IPS-20b (cell line): ENCODE measurements around the gene LAGE3.

Experiments used
- H3K27ac ChIP-seq: one replicate; pipeline ENCODE4 v1.5.1; 2013; ENCODE audit warnings: low read length
- H3K27me3 ChIP-seq: 2 replicates; pipeline ENCODE4 v1.6.1; 2013; ENCODE audit warnings: mild to moderate bottlenecking, low read length, inconsistent platforms; ENCODE audit not compliant: insufficient read depth
- H3K36me3 ChIP-seq: 2 replicates; pipeline ENCODE4 v1.6.1; 2013; ENCODE audit warnings: low read depth, mild to moderate bottlenecking, inconsistent platforms, low read length, moderate library complexity; ENCODE audit not compliant: insufficient read depth
- H3K4me1 ChIP-seq: 2 replicates; pipeline ENCODE4 v1.6.1; 2013; ENCODE audit warnings: mild to moderate bottlenecking, control low read depth, inconsistent platforms, low read length, moderate library complexity; ENCODE audit not compliant: insufficient read depth
- H3K4me3 ChIP-seq: 2 replicates; pipeline ENCODE4 v1.5.1; 2013; ENCODE audit warnings: mild to moderate bottlenecking, low read length, inconsistent platforms
- H3K9ac ChIP-seq: 2 replicates; pipeline ENCODE4 v1.6.1; 2013; ENCODE audit warnings: low read depth, mild to moderate bottlenecking, inconsistent platforms, low read length, moderate library complexity
- H3K9me3 ChIP-seq: 2 replicates; pipeline ENCODE4 v1.6.1; 2013; ENCODE audit warnings: mild to moderate bottlenecking, low read depth, low read length, inconsistent platforms; ENCODE audit not compliant: insufficient read depth

LAGE3 gene

GRCh38 chrX:154444755-154445246, 34.3 kb downstream of the LAGE3 start:
- Histone ChIP-seq H3K36me3 (peaks cover 28% of the 10 kb centered on the region; the same call in 1 of the 2 replicates), H3K27me3 (no peaks in the 10 kb centered on the region), H3K4me1 (no peaks in the 10 kb centered on the region), H3K9ac (peak overlapping the region; percentile 67; the same call in 1 of the 2 replicates), H3K27ac (no peak overlapping the region), H3K9me3 (no peaks in the 10 kb centered on the region), H3K4me3 (peak overlapping the region; percentile 63)

- H3K27me3 ChIP-seq: no peaks in the 10 kb centered on the region
- peaks cover 24% of the 10 kb centered on the region; the same call in 1 of the 2 replicates for H3K36me3 ChIP-seq
- H3K27ac ChIP-seq: no peak within 1 kb of the TSS
- peak within 1 kb of the TSS; percentile 67; the same call in 1 of the 2 replicates for H3K9ac ChIP-seq
- H3K4me1 ChIP-seq: no peaks in the 10 kb centered on the region
- H3K9me3 ChIP-seq: no peaks in the 10 kb centered on the region
- peak within 1 kb of the TSS; percentile 63 for H3K4me3 ChIP-seq
Observed at GRCh38 chrX:154443992-154444754, 34.9 kb downstream of the LAGE3 start, which contains the start of gene FAM50A. TSS of gene FAM50A (plus strand) at chrX:154444141. CDS start at chrX:154444236, 95 bp downstream.

GRCh38 chrX:154443479-154443910, 35.6 kb downstream of the LAGE3 start:
- Histone ChIP-seq H3K9ac (no peak overlapping the region; the same call in 1 of the 2 replicates), H3K9me3 (no peaks in the 10 kb centered on the region), H3K27ac (no peak overlapping the region), H3K36me3 (peaks cover 26% of the 10 kb centered on the region), H3K27me3 (no peaks in the 10 kb centered on the region), H3K4me1 (no peaks in the 10 kb centered on the region), H3K4me3 (peak overlapping the region; percentile 54; the same call in 1 of the 2 replicates)

GRCh38 chrX:154441984-154442707, 36.9 kb downstream of the LAGE3 start:
- peaks cover 26% of the 10 kb centered on the region for H3K36me3 ChIP-seq
- H3K9ac ChIP-seq: no peak overlapping the region
- no peak overlapping the region for H3K27ac ChIP-seq
- no peaks in the 10 kb centered on the region for H3K27me3 ChIP-seq
- no peaks in the 10 kb centered on the region for H3K4me1 ChIP-seq
- H3K9me3 ChIP-seq: no peaks in the 10 kb centered on the region
- H3K4me3 ChIP-seq: no peak overlapping the region

- H3K27ac ChIP-seq: no peak overlapping the region
- no peak overlapping the region for H3K4me3 ChIP-seq
- no peaks in the 10 kb centered on the region for H3K4me1 ChIP-seq
- no peaks in the 10 kb centered on the region for H3K9me3 ChIP-seq
- no peak overlapping the region for H3K9ac ChIP-seq
- H3K27me3 ChIP-seq: no peaks in the 10 kb centered on the region
- peaks cover 26% of the 10 kb centered on the region for H3K36me3 ChIP-seq
Observed at GRCh38 chrX:154441564-154441963, 37.5 kb downstream of the LAGE3 start.

- Histone ChIP-seq H3K4me1 (no peaks in the 10 kb centered on the region), H3K9ac (no peak overlapping the region), H3K4me3 (no peak overlapping the region), H3K36me3 (peaks cover 26% of the 10 kb centered on the region), H3K9me3 (no peaks in the 10 kb centered on the region), H3K27me3 (no peaks in the 10 kb centered on the region), H3K27ac (no peak overlapping the region)
Observed at GRCh38 chrX:154440623-154441357, 38.3 kb downstream of the LAGE3 start.

- no peaks in the 10 kb centered on the region for H3K9me3 ChIP-seq
- H3K36me3 ChIP-seq: peaks cover 26% of the 10 kb centered on the region
- no peak overlapping the region for H3K9ac ChIP-seq
- no peaks in the 10 kb centered on the region for H3K27me3 ChIP-seq
- H3K4me1 ChIP-seq: no peaks in the 10 kb centered on the region
- no peak overlapping the region for H3K4me3 ChIP-seq
- no peak overlapping the region for H3K27ac ChIP-seq
Observed at GRCh38 chrX:154439841-154440240, 39.2 kb downstream of the LAGE3 start.

GRCh38 chrX:154437971-154438893, 40.8 kb downstream of the LAGE3 start:
- Histone ChIP-seq H3K9ac (peak overlapping the region; percentile 58; the same call in 1 of the 2 replicates), H3K27ac (no peak overlapping the region), H3K36me3 (peaks cover 26% of the 10 kb centered on the region)

GRCh38 chrX:154436983-154437752, 41.9 kb downstream of the LAGE3 start, which contains the start of gene GDI1:
TSS of gene GDI1 (plus strand) at chrX:154437154. CDS start at chrX:154437255, 101 bp downstream.
- Histone ChIP-seq H3K9me3 (no peaks in the 10 kb centered on the region), H3K4me3 (peak within 1 kb of the TSS; percentile 75), H3K27me3 (no peaks in the 10 kb centered on the region), H3K4me1 (no peaks in the 10 kb centered on the region), H3K27ac (no peak within 1 kb of the TSS), H3K9ac (peak within 1 kb of the TSS; percentile 58; the same call in 1 of the 2 replicates), H3K36me3 (peaks cover 25% of the 10 kb centered on the region)

More at GRCh38 chrX:154437971-154438893, 40.8 kb downstream of the LAGE3 start:
- peak overlapping the region; percentile 75 for H3K4me3 ChIP-seq
- no peaks in the 10 kb centered on the region for H3K4me1 ChIP-seq
- H3K9me3 ChIP-seq: no peaks in the 10 kb centered on the region
- H3K27me3 ChIP-seq: no peaks in the 10 kb centered on the region
